NCI-H1694 treated with DMSO at 0.1 percent for 48 hours (cell line): ENCODE results near the gene ZSCAN10.

ENCODE experiments used
- DNase-seq: peaks from one replicate; lab custom pipeline; 2025; lab: John Stamatoyannopoulos, UW

ZSCAN10 gene

DNA sequence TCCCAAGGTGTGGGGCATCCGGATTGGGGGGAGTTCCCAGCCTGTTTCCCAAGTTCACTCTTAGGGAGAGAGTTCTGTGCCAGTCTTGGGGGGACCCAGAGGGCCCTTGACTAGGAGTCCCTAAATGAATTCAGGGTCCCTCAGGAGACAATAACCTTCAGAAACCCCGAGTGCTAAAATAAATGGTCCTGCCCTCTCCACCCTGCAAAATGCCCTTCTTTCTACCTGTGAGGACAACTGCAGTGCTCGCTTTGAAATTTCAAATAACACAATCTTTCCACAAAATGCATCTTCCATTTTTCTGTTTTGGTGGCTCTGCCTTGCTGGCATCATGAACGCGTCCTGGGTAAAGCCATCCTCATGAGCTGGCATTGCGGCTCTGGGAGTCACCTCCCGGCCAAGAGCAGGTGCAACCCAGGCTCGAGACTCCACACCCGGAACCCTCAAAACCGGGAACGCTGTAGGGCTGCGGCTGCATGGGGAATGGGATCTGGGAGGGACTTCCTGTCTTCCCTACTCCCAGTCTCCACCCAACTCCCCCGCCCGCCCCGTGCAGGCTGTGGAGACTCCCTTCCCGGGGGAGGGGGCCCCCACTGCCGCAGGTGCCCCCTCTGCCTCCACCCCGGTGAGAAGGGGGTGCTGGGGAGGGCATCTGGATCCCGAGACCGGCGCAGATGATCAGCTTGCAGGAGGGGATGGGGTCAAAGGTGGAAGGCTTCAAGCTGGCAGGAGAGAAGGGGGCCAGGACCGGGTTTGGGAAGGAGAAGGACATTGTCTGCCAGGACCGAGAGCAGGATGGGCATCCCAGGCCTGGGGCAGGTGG, 13.2 kb upstream of the ZSCAN10 start, which contains the start of gene ZNF205:
TSS of gene ZNF205 (plus strand) at position 529 of the 823 bp plus-strand sequence. CDS start 845 bp downstream, outside the sequence.
- peak; percentile 49 for DNase-seq

DNA sequence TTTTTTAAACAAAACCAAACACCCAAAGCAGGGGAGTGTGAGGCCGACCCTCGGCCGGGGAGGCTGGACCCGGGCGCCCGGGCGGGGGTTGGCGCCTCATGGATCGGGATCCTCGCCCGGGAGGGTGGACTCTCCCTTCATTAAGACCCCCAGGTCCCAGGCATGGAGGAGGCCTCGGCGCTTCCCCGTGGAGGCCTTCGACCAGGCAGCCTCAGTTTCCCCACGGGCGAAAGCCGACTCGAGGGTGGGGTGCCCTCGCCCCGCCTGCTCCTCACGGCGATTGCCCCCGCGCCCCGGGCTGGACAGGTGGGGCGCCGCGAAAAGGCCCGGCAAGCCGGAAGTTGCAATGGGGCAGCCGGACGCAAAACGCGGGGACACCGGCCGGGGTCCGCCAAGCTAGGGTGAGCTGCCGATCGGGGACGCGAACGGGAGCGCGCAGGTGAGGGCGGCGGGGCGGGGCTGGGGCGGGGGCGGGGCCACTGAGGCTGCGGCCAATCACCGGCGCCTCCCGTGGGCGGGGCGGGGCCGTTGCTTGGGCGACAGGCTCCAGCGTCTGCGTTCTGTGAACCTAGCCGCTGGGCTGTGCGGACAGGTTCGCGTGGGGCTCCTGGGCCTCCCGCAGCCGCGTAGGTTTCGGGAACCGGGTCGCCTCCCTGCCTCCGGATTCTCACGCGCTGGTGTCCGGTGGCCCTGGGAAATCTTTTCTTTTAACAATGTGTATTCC, 7.3 kb upstream of the ZSCAN10 start:
- DNase-seq, result peak; percentile 64

DNA sequence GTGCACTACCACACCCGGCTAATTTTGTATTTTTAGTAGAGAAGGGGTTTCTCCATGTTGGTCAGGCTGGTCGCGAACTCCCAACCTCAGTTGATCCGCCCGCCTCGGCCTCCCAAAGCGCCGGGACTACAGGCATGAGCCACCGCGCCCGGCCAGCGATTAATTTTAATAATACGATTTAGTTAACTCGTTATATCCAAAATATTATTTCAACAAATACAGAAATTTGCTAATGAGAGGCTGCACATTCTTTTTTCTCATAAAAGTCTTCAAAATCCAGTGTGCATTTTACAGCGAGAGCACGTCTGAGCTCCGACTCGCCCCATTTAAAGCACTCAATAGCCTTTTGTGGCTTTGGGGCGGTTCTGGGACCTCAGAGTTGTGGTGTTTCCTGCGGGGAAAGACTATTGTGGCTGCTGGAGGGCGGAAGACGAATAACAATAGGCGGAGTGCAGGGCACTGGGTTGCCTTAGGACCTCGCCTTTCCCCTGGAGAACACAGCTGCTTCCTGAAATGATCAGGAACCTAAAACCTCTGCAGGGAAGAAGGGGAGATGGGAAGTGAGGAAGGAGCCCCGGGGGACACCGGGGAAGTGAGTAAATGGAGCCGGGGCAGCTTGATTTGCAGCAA, 2.9 kb upstream of the ZSCAN10 start:
- no peak for DNase-seq

DNA sequence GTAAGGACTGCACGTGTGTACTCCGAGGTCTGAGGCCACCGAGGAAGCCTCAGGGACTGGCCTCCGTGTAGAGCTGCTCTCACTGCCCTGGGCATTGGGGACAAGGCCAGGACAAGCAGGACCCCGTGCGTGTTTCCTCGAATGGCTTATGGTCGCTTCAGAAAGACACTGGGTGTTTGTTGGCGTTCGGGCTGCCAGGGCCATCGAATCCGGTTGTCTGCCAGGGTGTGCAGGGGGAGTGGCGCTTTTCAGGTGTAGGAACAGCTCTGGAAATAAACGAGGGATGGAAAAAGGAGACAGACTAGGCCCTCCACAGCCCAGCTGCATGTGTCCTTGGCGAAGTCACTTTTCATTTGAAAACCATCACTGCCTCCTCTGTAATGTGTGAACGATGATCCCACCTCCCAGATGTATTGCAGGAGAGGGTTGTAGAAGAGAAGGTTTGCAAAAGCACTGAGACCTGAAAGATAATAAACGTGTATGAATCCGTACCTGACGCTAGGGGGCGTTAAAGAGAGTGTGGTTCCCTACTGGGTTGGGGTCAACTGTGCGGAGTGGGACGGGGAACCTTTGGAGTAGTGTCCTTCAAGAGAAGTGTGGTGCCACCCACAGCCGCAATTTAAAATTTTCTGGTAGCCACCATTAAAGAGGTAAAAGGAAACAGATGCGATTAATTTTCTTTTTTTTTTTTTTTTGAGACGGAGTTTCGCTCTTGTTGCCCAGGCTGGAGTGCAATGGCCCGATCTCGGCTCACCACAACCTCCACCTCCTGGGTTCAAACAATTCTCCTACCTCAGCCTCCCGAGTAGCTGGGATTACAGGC, 2.1 kb upstream of the ZSCAN10 start:
- DNase-seq, result peak; percentile 29

DNA sequence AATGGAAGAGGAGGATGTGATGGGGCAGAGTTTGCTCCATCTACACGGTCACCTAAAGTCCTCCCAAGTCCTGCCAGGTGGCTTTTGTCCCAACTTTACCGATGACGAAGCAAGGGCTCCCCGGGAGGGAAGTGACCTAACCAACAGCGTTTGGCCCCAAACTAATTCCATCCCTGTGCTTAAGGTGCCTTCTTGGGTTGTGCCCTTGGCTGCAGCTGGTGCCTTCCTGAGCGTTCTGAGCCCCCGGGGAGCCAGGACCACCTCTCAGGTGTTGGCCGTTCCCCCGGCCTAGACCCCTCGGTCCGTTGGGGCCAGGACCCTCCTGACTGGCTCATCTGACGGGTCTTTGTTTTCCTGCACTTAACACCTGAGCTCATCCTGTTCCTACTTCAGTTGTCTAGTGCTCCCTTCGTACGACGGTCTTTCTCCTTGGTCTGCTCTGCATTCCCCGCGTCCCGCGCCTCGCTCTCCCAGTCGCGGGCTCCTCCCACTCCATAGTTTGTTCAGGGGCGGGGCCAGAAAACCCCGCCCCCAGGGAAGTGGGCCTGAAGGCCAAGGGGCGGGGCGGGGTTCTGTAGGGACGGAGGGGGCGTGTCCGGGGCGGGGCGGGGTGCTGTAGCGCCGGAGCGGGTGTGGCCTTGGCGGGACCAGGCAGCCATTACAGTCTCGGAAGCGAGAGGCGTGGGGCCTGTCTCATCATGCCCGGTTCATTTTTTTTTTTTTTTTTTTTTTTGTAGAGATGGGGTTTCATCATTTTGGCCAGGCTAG, 822 bp upstream of the ZSCAN10 start:
- DNase-seq, result no peak

DNA sequence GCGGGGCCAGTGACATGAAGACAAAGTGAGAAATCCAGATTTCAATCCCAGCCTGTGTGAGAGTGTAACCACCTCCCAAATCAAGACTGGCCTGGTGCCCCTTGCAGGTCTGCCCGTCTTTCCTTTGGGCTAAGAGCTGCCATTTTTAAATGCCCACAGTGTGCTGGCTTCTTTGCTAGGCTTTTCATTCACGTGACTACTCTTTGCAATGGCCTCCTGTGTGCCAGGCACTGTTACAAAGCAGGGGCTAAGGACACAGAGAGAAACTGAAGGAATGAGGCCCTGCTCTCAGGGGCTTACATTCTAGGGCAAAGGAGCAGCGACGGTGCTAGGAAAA, 269 bp upstream of the ZSCAN10 start:
- no peak for DNase-seq

DNA sequence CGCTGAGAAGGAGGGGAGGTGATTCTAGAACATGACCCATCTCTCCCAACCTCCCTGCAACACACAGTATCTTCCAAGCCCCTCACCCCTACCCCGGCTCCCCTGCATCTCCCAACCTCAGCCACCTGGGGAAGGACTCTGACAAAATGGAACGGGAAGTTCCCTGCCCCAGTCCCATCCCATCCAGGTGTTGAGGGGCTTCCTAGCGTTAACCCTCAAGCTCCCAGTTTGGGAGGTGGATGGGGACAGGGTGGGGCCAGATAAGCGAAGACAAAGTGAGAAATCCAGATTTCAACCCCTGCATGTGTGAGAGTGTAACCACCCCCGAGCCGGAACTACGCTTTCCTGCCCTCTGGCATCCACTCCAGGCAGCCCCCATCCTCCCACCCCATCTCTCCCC, 1.8 kb downstream of the ZSCAN10 start:
- no peak for DNase-seq

DNA sequence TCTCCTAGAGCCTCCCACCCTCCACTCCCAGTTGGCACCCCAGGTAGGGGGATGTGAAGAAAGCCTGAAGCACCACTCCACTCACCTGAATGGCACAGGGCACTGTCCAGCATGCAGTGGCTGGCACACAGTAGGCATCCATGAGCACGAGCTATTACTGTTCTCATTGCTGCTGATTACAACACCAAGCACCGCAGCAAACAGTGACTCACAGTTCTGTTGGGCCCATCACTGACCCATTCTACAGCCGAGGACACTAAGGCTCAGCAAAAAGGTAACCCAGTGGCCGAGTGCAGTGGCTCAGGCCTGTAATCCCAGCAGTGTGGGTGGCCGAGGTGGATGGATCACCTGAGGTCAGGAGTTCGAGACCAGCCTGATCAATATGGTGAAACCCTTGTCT, 2.7 kb downstream of the ZSCAN10 start:
- no peak for DNase-seq

DNA sequence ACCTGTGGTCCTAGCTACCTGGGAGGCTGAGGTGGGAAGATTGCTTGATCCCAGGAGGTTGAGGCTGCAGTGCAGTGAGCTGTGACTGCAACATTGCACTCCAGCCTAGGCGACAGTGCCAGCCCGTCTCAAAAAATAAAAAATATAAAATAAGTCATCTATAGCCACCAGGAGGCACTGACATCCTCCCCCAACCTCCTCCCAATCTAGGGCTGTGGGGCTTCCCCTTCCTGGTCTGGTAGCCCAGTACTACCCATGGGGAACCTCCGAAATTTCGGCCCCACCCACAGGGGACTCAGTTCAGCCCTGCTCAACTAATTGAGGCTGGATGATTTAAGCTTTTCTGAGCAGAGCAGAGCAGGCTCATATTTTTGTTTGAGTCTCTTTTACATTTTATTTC, 3.2 kb downstream of the ZSCAN10 start:
- no peak for DNase-seq

DNA sequence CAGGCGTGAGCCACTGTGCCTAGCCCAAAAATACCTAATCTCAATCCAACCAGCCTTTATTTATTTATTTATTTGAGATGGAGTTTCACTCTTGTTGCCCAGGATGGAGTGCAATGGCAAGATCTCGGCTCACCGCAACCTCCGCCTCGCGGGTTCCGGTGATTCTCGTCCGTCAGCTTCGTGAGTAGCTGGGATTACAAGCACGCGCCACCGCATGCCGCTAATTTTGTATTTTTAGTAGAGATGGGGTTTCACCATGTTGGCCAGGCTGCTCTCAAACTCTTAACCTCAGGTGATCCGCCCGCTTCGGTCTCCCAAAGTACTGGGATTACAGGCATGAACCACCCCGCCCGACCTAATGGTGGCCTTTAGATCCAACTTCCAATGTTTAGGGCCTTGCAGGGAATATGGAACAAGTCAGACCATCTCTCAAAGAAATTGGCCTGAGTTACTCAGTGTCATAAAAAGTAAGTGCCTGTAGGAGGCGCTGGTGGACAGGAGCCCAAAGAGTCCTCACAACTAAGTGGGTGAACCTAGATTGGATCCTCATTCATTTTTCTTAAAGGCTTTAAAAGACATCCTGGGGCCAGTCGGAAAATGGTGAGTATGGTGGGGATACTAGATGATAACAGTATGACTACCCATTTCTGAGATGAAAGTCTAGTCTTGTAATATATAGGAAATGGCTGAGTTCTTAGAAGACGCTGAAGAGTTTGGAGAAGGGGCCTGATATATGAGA, 4.6 kb downstream of the ZSCAN10 start:
- DNase-seq, result peak; percentile 45

DNA sequence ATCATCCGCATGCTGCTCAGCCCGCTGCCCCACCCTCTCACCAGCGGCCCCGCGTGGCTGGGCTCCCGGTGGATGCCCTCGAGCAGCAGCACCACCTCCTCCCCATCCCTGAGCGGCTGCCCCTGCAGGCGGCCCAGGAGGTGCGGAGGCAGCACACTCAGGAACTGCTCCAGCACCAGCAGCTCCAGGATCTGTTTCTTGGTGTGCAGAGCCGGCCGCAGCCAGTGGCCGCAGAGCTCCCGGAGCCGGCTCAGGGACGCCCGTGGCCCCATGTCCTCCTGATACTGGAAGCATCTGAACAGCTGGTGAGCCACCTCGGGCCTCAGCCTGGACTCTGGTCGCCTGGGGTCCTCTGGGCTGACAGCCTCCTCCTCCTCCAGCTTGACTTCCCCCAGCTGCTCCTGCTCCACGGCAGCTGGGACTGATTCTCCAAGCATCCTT, 6.6 kb downstream of the ZSCAN10 start:
- no peak for DNase-seq

DNA sequence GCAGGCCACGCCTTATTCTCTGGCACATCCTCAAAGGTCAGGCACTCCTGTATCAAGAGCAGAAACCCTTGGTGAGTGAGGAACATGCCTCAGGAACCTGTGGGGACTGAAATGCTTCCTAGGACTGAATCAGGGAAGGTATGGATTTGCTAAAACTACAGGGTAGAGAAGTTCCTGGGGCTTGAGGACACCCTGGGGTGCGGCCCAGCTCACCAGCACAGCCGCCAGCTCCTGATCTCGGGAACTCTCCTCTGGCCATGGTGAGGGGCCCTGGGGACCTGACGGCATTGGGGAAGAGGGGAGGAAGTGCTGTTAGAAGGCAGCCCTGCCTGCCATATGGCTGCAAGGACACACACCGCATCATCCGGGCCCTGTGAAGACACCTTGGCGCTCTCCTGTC, 7.5 kb downstream of the ZSCAN10 start:
- DNase-seq, result no peak

DNA sequence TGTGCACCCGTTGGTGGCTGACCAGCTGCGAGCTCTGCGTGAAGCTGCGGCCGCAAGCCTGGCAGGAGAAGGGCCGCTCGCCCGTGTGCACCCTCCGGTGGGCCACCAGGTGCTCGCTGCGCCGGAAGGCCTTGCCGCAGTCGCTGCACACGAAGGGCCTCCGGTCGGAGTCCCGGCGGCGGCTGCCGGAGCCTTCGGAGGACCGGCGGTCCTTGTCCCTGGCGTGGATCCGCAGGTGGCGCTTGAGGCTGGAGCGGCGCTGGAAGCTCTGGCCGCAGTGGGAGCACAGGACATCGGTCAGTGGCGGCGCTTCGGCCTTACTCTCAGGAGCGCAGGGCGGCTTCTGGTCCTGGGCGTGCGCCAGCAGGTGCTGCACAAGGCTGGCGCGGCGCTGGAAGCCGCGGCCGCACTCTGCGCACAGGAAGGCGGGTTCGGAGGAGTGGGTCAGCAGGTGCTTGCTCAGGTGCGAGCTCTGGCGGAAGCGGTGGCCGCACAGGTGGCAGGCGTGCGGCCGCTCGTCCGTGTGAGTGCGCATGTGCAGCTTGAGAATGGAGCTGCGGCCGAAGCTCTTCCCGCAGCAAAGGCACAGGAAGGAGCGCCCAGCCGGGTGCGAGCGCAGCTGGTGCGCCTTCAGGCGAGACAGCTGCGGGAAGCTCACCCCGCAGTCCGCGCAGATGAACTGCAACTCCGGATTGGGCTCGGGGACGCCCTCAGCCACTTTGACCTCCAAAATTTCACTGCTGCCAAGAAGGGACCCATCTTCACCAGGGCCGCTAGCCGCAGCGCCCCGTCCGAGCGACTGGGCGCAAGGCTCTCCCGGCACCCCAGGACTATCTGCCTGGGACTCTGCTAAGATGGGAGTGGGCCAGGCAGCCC, 9.1 kb downstream of the ZSCAN10 start:
- no peak for DNase-seq

DNA sequence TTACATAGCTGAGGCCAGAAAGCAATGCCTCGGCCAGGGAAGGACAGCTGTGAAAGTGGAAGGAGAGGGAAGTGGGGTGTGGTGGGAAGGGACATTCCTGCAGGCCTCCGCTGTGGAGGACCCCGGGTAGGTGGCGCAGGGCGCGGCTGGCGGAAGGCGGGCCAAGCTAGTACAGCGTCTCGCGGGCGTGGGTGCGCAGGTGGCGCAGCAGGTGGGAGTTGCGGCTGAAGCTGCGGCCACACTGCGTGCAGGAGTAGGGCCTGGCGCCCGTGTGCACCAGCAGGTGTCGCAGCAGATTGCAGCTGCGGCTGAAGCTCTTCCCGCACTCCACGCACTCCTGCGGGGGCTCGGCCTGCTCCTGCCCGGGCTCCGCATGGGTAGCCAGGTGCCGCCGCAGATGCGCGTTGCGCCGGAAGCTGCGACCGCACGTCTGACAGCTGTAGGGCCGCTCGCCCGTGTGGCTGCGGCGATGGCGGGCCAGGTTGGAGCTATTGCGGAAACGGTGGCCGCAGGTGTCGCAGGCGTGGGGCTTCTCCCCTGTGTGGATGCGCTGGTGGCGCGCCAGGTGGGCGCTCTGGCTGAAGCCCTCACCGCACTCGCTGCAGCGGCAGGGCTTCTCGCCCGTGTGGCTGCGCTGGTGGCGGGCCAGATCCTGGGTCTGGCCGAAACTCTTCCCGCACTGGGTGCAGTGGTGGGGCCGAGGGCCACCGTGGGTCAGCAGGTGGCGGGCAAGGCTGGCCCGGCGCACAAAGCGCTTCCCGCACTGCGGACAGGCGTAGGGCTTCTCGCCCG, 10.0 kb downstream of the ZSCAN10 start:
- DNase-seq, result no peak

DNA sequence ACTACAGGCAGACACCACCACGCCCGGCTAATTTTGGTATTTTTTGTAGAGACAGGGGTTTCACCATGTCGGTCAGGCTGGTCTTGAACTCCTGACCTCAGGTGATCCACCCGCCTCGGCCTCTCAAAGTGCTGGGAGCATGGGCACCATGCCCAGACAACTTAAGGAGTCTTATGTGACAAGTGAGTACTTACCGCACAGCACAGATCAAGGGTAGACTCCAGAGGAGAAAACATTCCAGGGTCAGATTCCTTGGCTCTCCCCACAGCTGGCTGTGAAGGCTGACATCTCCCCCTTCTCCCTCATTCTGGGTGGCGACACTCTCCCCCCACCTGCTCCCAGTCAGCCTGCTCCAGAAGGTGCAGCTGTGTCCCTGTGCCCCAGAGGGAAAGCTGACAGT, 10.6 kb downstream of the ZSCAN10 start:
- no peak for DNase-seq

DNA sequence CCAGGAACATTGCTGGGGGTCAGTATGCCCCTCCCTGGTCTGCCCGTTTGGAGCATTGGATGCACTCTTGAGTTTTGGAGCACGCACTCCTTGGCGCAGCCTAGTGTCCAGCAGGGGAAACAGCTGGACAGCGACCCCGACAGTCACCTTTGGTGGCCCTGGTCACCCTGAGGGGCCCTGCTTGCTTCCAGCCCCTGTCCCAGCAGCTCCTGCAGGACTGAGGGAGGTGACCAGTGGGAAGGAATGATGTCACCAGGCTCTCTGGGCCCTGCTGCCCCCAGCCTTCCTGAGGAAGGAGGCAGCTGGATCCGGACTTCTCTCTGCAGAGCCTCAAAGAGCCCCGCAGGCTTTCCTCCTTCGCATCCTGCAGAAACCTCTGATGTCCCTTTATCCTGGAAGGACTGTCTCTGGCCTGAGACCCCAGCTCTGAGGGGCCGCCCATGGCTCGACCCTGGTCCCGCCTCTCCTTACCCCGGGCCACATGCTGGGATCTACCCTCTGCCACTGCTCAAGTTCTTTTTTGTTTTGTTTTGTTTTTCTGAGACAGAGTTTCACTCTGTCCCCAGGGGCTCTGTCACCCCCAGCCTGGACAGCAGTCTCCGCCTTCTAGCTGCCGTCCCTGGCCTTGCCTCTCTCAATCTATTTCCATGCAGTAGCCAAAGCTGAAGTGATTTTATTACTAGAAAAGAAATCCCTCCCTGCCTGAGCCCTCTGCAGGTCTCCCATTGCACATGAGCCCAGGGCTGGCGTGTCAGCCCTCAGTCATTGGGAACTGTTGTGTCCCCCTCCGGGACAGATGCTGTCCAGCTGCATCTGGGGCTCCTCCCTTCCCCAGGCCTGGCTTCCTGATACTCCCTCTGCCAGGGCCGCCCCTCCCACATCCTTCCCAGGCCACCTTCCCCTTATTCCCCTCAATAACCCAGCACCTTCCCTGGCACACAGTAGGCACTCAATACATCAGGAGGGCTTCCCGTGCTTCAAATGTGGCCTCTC, 11.6 kb downstream of the ZSCAN10 start:
- DNase-seq, result no peak

DNA sequence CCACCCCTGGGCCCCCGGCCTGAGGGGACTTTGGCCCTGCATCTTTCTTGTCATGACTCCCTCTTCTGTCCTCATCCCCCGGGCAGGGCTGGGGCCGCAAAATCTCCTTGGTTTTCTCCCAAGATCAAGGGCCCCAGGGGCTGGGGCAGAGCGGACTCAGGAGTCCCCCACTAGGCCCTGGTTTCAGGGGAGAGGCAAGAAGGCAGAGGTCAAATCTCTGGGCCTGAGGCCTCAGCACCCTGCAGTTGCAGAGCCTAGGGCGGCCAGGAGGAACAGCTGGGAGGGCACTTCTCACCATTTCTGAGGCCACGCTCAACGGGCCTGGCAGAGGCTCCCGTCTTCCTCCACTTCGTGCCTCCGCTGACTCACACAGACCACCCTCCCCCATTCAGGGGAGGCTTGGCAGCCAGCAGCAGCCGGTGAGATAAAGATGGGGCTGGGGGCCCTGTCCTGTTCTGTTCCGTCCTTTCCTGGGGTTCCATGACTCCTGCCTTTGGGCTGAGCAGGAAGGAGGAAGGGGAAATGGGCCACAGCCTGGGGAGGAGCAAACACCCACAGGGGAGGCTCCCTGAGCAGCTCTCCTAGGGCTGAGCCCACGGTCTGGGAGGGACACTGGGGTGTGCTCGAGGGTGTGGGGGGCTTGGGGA, 12.4 kb downstream of the ZSCAN10 start:
- DNase-seq, result no peak
